ENCODE measurements around the gene CCNA2.
A peak's percentile ranks its signal among the peaks of the same experiment; 100 is the strongest.

Gene CCNA2

DNA sequence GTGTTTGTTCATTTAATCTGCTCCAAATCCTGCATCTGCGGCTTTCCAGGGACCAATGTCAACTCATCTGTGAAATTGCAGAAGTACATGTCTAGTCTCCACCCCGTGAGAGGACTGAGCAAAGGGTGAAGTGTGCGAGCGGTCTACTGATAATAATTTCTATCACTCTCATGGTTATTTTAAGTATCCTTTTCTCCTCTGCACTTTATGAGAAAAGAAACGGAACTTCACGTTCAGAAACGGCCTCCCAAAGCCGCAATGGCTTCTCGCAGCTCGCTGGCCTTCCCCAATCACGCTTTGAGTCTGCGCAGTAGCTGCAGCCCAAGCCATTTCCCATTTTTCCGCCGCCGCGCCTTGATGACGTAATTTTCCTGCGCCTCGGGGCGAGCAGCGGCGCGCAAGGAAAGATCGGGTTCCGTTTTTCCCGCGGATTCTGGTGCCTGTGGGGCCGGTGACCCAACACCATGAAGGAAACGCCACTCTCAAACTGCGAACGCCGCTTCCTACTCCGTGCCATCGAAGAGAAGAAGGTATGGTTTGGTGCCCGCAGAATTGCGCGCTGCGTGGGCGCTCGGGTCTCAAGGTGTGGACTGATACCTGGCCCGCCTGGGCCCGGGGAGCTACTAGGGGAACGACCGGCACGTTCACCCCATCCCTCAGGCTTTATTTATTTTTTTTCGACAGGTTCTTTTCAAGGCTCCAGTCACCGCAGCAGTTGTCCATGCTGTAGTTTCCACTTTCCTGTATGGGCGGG lies 22.5 kb downstream of the CCNA2 start, which contains the start of gene EXOSC9:
Gene EXOSC9, plus strand, starts transcription at position 363 of the 754 bp plus-strand sequence. Its CDS starts 102 bp downstream, at position 465.
- DNase-seq = peak; percentile 72

GRCh38 chr4:121800638-121800960 lies 23.1 kb downstream of the CCNA2 start:
- DNase-seq = no peak

- no peak for DNase-seq
These were observed 23.7 kb downstream of the CCNA2 start for GRCh38 chr4:121799867-121800501.

DNA sequence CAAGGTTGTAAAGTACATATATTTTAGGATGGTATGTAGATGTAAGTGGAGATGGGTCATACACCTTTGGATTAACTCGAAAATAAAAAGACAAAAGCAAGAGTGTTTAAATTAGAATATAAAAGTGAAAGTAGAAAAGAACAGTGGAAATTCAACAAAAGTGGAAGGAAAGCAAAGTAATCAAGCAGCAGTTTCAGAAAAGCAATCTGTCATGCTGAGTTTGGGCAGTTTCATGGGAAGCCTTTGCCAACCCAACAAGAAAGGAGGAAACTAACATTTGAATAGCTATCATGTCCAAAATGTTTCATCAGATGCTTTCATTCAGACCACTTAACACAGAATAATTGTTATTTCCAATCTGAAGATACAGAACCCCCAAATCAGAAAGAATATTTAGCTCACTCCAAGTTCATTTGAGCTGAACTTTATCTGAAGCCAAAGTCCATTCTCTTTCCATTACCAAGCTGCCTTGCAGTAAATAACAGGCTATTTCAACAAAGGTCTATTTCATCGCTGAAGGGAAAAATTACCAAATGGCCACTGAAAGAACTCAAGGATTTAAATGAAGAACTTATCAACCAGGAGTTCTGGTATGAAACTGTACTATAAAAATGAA lies 24.4 kb downstream of the CCNA2 start:
- no peak for DNase-seq

DNA sequence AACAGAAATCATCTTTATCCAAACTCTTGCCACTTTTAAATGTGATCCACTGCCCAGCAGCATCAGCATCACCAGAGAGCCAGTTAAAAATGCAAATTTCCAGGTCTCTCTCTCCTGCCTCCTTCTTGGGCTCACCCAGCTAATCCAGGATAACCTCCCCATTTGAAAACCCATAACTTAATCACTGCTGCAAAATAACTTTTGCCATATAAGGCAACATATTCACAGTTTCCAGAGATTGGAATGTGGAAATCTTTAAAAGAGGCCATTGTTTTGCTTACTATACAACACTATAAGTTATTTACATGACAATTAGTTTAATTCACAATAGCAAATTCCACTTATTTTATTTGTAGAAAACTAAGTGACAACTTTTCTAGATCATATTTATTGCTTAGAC lies 27.4 kb downstream of the CCNA2 start:
- DNase-seq = no peak

GRCh38 chr4:121794505-121795188 lies 29.0 kb downstream of the CCNA2 start:
- DNase-seq = no peak

DNA sequence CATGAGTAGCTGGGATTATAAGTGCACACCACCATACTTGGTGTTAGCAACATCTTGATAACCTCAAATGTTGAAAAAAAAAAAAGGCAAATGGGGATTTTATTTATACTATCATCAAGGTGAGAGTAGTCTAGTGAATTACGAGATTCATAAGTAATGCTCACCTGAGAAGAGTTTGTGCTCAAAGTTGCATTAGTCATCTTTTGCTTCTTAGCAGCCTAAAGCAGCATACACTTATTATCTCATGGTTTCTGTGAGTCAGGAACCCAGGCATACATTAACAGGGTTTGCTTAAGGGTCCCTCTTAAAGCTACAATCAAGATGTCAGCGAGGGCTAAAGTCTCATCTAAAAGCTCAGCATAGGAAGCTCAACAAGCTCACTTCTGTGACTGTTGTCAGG lies 30.7 kb downstream of the CCNA2 start:
- no peak for DNase-seq

DNA sequence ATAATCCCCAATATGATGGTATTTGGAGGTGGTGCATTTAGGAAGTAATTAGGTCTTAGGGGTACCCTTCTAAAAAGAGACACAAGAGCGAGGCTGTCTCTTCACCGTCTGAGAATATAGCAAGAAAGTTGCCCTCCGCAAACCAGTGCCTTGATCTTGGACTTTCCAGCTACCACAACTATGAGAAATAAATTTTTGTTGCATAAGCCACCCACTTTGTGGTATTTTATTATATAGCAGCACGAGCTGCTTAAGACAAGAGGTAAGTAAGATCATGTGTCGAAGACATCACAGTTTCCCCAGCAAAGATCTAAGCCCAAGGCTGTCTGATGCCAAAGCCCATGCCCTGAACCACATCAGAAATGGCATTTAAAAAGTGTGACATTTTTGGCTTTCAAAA lies 32.2 kb downstream of the CCNA2 start:
- no peak for DNase-seq

- no peak for DNase-seq
These were observed 32.7 kb downstream of the CCNA2 start for GRCh38 chr4:121790976-121791375.

DNA sequence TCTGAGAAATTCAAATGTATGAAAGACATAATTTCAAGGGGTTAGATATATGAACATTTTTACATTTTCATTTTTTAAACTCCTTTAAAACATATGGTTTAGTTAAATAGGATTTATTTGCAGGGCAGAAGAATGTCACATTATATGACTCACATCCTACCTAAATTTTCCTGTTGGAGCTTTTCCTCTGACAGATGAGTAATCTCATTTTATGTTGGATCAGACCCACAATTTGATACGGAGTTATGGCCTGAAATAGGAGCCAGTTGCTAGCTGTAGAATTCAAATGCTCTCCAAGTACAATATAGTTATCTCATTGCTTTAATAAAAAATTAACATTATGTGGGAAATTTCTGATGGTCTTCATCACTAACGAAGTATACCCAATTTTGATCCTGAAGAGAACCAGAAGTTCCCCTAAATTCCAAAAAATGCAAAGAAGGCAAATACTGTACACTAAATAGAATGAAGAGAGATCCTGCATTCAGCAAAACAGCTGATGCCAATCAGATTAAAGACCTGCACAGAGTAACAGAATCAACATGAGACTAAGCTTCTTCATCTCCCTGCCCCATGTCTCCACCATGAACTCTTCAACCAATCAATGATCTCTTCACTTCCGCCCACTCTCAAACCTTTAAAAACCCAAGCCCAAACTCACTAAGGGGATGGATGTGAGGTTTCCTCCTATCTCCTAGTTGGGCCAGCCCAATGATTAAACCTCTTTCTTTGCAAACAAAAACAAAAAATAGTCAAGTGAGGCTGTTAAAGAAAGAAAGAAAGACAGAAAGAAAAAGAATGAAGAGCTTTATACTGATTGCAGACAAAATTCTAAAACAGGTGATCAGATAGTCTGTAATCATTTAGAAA lies 33.5 kb downstream of the CCNA2 start:
- DNase-seq = no peak

GRCh38 chr4:121789455-121789854 lies 34.2 kb downstream of the CCNA2 start:
- no peak for DNase-seq

DNA sequence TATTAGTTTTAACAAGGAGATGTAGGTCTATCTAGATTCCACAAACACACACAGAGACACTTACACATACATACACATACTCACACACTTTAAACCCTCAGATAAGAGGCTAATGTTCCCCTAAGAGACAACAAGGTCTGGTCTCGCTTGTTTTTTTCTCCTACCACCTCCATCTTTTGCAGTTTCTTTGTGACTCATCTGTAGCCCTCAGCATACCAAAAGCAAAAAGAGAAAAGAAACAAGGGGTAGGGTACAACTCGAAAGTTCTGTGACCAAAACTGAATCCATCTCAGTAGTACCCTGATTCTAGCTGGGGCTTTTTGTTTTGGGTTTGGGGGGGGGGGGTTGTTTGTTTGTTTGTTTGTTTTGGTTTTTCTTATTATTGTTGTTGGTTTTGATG lies 34.8 kb downstream of the CCNA2 start:
- DNase-seq = no peak

DNA sequence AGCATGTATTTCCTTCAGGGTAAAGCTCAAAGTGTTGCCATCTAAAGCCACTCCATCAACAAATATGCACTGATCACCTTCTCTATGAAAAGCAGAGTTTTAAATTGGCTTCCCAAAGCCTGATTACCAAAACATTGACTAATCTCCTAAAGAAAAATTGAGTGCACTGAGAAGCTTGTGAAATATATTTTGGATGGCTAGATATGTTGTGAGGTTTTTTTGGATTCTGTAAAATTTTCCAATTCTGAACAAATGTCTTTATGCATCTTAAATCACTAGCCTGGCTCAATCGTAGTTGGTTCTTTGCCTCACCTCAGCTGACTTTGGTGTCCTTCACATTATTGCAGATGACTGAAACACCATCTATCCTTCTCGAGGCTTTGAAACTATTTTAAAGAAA lies 37.5 kb downstream of the CCNA2 start:
- no peak for DNase-seq

DNA sequence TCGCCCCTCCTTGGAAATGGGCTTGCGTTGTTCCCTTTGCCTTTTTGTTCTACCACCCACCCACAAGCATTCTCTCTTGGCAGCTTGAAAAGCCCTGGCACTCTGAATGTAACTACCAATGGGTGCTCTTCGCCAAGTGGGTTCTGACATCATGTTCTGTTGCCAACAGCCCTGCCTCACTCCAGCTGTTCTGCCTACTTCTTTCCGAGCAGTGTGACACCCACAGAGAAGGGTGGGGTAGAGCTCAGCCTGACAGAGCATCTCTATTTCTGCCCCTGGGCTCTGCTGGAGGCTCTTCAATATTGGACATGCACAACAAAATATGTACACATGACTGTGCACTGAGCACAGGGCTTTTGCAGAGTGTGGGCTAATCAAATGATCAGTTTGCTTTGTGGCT lies 38.2 kb downstream of the CCNA2 start:
- DNase-seq = no peak

DNA sequence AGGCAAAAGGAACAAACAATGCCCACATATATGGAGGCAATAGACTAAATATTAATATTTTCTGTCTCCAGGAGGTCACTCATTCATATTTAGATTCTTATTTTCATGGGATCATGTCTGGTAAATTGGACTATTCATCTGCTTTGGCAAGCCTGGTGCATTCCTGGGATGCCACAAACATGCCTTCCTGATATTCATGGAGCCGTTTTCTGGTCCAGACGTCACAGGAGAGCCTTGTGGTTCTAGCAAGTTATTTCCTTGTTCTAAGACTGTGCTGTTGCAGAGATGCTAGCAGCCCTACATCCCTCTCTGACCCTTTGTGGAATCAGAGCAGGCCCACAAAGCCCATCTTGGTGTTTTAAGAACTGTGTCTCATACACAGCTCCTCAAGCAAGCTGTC lies 38.7 kb downstream of the CCNA2 start:
- no peak for DNase-seq

DNA sequence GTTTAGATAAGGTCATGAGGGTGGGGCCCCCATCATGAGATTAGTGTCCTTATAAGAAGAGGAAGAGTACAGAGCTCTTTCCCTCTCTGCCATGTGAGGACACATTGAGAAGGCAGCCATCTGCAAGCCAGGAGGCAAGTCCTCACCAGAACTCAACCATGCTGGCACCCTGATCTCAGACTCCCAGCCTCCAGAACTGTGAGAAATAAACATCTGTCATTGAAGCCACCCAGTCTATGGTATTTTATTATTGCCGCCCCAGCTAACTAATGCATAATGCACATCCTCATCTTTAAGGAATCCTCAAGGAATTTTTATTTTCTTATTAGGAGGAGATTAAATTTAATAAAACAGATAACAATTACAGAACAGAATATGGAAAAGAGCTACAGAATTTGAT lies 39.3 kb downstream of the CCNA2 start:
- no peak for DNase-seq

GRCh38 chr4:121783210-121783609 lies 40.5 kb downstream of the CCNA2 start:
- no peak for DNase-seq

DNA sequence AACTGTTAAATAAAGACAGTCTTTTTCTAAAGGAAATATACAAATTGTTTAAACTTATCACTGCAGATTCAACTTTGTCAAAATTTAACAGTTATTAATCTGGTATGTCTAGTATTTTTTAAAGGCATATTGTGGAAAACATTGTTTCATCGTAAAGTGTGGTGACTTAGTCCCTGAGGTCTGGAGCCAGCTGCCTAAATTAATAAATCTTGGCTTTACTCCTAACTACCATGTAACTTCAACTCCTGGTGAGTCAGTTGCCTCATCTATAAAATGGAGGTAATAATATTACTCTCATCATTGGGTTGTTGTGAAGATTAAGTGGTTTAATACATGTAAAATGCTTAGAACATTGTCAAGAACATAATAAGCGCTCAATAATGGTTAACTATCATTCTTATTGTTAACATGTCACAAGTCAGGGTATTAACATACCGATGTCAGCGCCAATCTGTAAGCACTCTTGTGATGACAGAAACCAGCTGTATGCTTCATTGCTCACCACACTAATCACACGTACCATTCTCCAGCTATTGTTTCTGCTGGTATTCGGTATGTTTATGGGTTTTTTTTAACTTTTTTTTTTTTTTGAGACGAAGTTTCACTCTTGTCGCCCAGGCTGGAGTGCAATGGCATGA lies 44.6 kb downstream of the CCNA2 start:
- no peak for DNase-seq

GRCh38 chr4:121777625-121778024 lies 46.1 kb downstream of the CCNA2 start:
- DNase-seq = no peak

DNA sequence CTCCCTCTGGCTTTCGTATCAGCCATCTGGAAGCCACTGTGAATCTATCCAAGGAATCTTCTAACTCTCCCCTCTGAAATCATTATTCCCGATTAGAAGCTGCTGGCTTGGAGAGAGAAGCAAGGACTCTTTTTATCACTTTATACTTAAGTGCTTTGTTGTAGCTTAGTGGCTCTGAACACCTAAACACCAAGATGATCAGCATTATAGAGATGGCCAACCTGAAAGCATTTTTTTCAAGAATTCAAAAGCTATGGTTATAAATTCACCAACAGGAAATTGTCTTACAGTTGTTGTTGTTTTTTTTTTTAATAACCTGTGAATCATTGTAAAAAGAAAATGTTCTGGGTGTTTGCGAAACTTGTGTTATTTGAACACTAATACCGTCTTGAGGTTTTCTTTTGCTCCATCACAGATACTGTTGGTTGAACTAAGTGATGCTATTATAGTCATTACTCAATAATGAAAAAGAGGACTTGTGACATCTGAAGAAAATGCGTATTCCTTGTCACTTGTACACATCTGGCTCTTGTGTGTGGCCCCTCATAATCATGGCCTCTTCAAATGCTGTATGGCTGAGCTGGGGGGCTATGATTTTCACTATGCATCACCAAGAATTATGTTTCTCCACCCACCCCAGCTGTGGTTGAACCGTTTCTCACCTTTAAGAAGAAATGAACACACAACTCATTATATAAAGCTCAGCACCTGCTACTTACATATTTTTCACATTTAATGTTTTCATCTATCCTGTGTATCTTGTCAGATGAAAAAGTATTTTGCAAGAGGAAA lies 46.9 kb downstream of the CCNA2 start:
- no peak for DNase-seq

GRCh38 chr4:121773883-121774282 lies 49.8 kb downstream of the CCNA2 start:
- no peak for DNase-seq

Measured in NCI-H2107 (cell line).